HG02588 (cell line): Measurements from ENCODE around the gene NOP53.
"Not testable (repeated sequence)": the region's sequence is repeated elsewhere in the genome, so short reads cannot be mapped to it uniquely, and the experiment has no call there.

Source experiments
- ATAC-seq: cut with Tn5 transposase; IDR thresholded peaks from one replicate; pipeline ENCODE4 v1.9.1; 2021; ENCODE audit warnings: mild to moderate bottlenecking, moderate library complexity; ENCODE audit not compliant: unreplicated experiment

The NOP53 gene

DNA sequence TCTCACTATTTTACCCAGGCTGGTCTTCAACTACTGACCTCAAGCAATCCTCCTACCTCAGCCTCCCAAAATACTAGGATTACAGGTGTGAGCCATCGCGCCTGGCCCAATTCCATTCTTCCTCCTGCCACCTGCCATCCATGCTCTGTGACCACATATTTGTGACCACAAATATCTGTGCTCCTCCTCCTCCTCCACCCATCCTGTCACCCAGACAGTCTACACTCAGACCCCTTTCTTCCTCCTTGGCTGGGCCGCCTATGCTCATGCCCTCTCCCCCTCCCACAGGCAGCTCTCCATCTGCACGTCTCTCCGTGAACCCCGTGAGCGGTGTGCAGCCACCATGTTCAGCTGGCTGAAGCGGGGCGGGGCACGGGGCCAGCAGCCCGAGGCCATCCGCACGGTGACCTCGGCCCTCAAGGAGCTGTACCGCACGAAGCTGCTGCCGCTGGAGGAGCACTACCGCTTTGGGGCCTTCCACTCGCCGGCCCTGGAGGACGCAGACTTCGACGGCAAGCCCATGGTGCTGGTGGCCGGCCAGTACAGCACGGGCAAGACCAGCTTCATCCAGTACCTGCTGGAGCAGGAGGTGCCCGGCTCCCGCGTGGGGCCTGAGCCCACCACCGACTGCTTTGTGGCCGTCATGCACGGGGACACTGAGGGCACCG lies 28.9 kb upstream of the NOP53 start:
- ATAC-seq, result no peak

DNA sequence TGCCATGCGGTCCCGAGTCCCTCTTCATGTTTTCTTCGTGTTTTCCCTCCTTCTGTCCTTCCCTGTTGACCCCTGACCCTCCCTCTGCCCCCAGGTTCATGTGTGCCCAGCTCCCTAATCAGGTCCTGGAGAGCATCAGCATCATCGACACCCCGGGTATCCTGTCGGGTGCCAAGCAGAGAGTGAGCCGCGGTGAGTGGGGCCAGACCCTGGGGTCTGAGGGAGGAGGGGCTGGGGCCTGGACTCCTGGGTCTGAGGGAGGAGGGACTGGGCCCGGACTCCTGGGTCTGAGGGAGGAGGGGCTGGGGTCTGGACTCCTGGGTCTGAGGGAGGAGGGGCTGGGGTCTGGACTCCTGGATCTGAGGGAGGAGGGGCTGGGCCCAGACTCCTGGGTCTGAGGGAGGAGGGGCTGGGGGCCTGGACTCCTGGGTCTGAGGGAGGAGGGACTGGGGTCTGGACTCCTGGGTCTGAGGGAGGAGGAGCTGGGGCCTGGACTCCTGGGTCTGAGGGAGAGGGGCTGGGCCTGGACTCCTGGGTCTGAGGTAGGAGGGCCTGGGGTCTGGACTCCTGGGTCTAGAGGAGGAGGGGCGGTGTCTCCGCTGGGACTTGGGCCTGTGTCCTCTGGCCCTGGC lies 26.8 kb upstream of the NOP53 start:
- not testable (repeated sequence) for ATAC-seq

DNA sequence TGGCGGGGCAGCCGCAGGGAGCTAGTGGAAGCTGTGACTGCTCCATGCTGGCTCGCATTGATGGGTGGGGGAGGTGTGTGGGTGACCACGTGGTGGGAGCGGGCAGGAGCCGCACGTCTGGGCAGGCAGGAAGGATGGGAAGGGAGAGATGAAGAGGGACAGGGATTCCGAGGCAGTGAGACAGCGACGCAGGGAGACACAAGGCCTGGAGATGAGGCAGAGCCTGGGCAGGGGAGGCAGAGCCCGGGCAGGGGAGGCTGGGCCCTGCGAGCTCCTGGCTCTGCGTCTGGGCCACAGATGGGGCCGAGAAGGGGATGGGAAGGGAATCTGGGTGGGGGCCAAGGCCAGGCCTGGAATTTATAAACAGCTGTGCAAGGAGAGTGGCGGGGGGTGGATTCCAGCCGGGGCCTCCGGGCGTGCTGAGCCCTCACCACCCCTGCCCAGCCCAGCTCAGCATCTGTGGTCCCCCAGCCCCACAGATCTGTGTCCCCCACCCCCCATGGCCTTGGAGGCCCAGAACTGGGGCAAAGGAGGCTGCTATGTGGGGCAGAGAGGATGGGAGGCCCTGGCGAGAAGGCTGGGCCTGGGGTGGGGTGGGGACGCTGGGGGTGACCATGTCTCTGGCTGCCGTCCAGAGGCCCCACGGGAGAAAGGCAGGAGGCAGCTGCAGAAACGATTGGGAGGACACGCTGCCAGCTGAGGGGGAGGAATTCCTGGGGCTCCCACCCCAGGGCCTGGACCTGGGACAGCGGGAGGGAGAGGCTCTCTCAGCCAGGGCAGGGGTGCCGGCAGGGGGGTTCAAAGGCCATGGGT lies 26.1 kb upstream of the NOP53 start:
- no peak for ATAC-seq

GRCh38 chr19:47720669-47721422 lies 24.5 kb upstream of the NOP53 start:
- ATAC-seq, result no peak

DNA sequence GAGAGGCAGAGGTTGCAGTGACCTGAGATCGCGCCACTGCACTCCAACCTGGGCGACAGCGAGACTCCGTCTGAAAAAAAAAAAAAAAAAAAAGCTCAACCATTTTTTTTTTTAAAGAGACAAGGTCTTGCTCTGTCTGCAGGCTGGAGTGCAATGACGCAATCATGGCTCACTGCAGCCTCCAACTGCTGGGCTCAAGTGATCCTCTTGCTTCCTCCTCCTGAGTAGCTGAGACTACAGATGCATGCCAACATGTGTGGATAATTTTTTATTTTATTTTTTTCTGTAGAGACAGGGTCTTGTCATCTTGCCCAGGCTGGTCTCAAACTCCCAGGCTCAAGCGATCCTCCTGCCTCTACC lies 21.8 kb upstream of the NOP53 start:
- no peak for ATAC-seq

- ATAC-seq, result no peak
Measured at GRCh38 chr19:47725759-47726401, 19.5 kb upstream of the NOP53 start.

DNA sequence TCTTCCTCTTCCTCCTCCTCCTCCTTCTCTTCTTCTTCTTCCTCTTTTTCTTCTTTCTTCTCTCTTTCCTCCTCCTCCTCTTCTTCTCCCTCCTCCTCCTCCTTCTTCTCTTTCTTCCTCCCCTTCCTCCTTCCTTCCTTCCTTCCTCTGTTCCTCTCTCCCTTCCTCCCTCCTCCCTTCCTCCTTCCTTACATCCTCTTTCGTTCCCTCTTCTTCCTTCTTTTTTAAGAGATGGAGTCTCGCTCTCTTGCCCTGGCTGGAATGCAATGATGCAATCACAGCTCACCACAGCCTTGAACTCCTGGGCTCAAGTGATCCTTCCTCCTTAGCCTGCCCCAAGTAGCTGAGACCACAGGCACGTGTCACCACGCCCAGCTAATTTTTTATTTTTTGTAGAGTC lies 18.9 kb upstream of the NOP53 start:
- ATAC-seq, result no peak

- not testable (repeated sequence) for ATAC-seq
Measured at GRCh38 chr19:47728295-47728694, 17.1 kb upstream of the NOP53 start.

GRCh38 chr19:47729468-47729798 lies 15.9 kb upstream of the NOP53 start:
- ATAC-seq, result no peak

GRCh38 chr19:47729799-47730520 lies 15.4 kb upstream of the NOP53 start:
- no peak for ATAC-seq

DNA sequence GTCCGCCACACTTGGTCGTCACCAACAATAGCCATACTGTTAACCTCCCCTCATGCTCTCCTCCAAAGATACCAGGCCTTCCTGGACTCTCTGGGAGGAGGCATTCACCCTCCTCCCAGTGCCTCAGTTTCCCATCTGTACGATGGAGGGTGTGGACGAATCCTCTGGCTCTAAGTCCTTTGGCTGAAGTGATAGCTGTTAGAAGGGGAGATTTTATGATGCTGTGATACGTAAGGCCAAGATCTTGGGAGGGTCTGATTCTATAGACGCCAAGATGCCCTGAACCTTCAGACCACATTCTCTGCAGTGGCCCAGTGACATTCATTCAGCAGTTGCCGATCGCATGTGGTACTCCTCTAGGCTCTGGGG lies 14.8 kb upstream of the NOP53 start:
- ATAC-seq, result no peak

GRCh38 chr19:47730910-47731309 lies 14.4 kb upstream of the NOP53 start:
- ATAC-seq, result no peak

- no peak for ATAC-seq
Measured at GRCh38 chr19:47735131-47735530, 10.2 kb upstream of the NOP53 start.

DNA sequence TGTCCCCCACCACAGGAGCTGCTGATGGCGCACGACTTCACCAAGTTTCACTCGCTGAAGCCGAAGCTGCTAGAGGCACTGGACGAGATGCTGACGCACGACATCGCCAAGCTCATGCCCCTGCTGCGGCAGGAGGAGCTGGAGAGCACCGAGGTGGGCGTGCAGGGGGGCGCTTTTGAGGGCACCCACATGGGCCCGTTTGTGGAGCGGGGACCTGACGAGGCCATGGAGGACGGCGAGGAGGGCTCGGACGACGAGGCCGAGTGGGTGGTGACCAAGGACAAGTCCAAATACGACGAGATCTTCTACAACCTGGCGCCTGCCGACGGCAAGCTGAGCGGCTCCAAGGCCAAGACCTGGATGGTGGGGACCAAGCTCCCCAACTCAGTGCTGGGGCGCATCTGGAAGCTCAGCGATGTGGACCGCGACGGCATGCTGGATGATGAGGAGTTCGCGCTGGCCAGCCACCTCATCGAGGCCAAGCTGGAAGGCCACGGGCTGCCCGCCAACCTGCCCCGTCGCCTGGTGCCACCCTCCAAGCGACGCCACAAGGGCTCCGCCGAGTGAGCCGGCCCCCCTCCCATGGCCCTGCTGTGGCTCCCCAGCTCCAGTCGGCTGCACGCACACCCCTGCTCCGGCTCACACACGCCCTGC lies 4.4 kb upstream of the NOP53 start:
- no peak for ATAC-seq

- ATAC-seq, result no peak
Measured at GRCh38 chr19:47741544-47742140, 3.7 kb upstream of the NOP53 start.

DNA sequence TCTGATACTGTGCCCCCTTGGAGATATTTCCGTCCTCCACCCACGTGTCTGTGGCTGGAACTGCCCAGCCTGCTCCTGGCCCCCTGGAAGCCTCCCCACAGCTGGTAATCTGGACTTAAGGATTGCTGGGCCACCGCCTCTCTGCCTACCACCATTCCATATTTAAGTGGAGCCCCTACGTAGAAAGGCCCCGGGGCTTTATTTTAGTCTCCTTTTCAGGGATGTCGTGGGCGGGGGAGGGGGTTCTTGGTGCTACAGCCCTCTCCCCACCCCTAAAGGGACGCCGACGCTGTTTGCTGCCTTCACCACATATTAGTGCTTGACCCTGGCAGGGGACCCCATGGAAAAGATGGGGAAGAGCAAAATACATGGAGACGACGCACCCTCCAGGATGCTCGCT lies 2.7 kb upstream of the NOP53 start:
- no peak for ATAC-seq

DNA sequence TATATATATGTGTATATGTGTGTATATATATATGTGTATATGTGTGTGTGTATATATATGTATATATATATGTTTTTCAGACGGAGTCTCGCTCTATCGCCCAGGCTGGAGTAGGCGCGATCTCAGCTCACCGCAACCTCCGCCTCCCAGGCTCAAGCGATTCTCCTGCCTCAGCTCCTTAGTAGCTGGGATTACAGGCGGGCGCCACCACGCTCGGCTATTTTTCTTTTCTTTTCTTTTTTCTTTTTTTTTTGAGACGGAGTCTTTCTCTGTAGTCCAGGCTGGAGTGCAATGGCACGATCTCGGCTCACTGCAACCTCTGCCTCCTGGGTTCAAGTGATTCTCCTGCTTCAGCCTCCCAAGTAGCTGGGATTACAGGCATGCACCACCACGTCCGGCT lies 783 bp downstream of the NOP53 start:
- ATAC-seq, result not testable (repeated sequence)

- no peak for ATAC-seq
Measured at GRCh38 chr19:47749326-47749725, 4.0 kb downstream of the NOP53 start.

- ATAC-seq, result no peak
Measured at GRCh38 chr19:47750752-47751151, 5.4 kb downstream of the NOP53 start.
